ENCODE results near the gene NRXN3. TPM values are rescaled to one million over a fixed set of nuclear protein-coding genes. Genes with fewer than 3 reads are reported as not detected.

Gene NRXN3
- total RNA-seq, 1 donor from 2014 or later: 18.0 TPM

DNA sequence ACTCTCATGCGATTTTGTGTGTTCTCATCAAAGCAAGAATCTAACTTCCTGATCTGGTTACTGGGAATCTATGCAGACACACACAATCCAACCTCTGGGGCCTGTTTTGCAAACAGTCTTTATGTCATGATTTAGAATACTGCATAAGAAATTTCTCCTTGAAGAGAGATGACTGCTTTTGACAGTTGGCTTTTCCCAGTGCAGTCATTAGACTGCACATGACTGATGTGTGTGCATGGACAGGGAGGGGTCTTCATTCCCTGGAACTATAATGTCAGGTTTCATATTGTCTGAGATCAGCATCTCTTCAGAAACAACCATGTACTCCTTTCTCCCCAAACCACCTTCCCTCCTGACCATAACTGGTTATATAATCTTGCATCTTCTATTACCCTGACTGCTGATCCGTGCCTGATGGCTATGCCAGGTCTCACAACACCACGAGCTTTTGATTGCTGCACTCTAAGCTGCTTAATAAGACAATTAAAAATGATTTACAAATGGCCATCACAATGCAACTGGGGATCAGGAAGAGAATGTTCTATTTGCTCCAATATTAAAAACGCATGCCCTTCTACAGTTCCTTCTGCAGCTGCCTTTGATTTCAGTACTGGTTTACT lies 995.4 kb downstream of the NRXN3 start:
- H3K27ac ChIP-seq (ENCODE audit: low read depth, low read length): no peak overlapping the region
- no peaks in the 10 kb centered on the region for H3K4me1 Mint-ChIP-seq (ENCODE audit: low read depth, unreplicated experiment)
- no peak overlapping the region for H3K9ac ChIP-seq (ENCODE audit: low read length)
- no peak overlapping the region for H3K4me2 ChIP-seq (ENCODE audit: low read length)
- no peaks in the 10 kb centered on the region for H3K79me2 ChIP-seq (ENCODE audit: insufficient read depth, low read length)
- FAIRE-seq: no peak
- no peak overlapping the region for H3K4me3 ChIP-seq (ENCODE audit: insufficient read depth, low read depth, low read length)
- H3K4me1 ChIP-seq (ENCODE audit: insufficient read depth, low read length): no peaks in the 10 kb centered on the region
- H3K4me3 Mint-ChIP-seq (ENCODE audit: unreplicated experiment): no peak overlapping the region
- no peaks in the 10 kb centered on the region for H3K9me3 ChIP-seq (ENCODE audit: insufficient read depth, low read depth, low read length)
- DNase-seq (ENCODE audit: low read depth): no peak
- H4K20me1 ChIP-seq (ENCODE audit: insufficient read depth, low read length): no peaks in the 10 kb centered on the region
- H3K36me3 Mint-ChIP-seq (ENCODE audit: low read depth, unreplicated experiment): no peaks in the 10 kb centered on the region
- no peaks in the 10 kb centered on the region for H3K9me3 Mint-ChIP-seq (ENCODE audit: unreplicated experiment)
- no peaks in the 10 kb centered on the region for H3K27me3 ChIP-seq (ENCODE audit: insufficient read depth, low read length)
- no peak overlapping the region for H2AFZ ChIP-seq (ENCODE audit: low read depth, low read length)
- no peak for TF ChIP-seq EZH2 (IDR thresholded peaks at IDR 0.05; ENCODE audit: insufficient read depth, low read length)
- no peak for TF ChIP-seq CTCF (IDR thresholded peaks at IDR 0.05; ENCODE audit: insufficient read depth, low read depth, low read length)
- no peaks in the 10 kb centered on the region for H3K36me3 ChIP-seq (ENCODE audit: insufficient read depth, low read length)
- no peaks in the 10 kb centered on the region for H3K27me3 Mint-ChIP-seq (ENCODE audit: low read depth, unreplicated experiment)
- no peak overlapping the region for H3K27ac Mint-ChIP-seq (ENCODE audit: unreplicated experiment)

GRCh38 chr14:79166171-79166570 lies 996.0 kb downstream of the NRXN3 start:
- no peak overlapping the region for H2AFZ ChIP-seq (ENCODE audit: low read depth, low read length)
- H3K9me3 ChIP-seq (ENCODE audit: insufficient read depth, low read depth, low read length): no peaks in the 10 kb centered on the region
- no peaks in the 10 kb centered on the region for H3K79me2 ChIP-seq (ENCODE audit: insufficient read depth, low read length)
- H3K27ac ChIP-seq (ENCODE audit: low read depth, low read length): no peak overlapping the region
- FAIRE-seq (no peak), DNase-seq (ENCODE audit: low read depth) (no peak)
- no peaks in the 10 kb centered on the region for H3K9me3 Mint-ChIP-seq (ENCODE audit: unreplicated experiment)
- no peak overlapping the region for H3K4me3 ChIP-seq (ENCODE audit: insufficient read depth, low read depth, low read length)
- H4K20me1 ChIP-seq (ENCODE audit: insufficient read depth, low read length): no peaks in the 10 kb centered on the region
- no peak for TF ChIP-seq EZH2 (IDR thresholded peaks at IDR 0.05; ENCODE audit: insufficient read depth, low read length)
- no peak for TF ChIP-seq CTCF (IDR thresholded peaks at IDR 0.05; ENCODE audit: insufficient read depth, low read depth, low read length)
- no peaks in the 10 kb centered on the region for H3K27me3 Mint-ChIP-seq (ENCODE audit: low read depth, unreplicated experiment)
- no peaks in the 10 kb centered on the region for H3K36me3 Mint-ChIP-seq (ENCODE audit: low read depth, unreplicated experiment)
- H3K4me1 ChIP-seq (ENCODE audit: insufficient read depth, low read length): no peaks in the 10 kb centered on the region
- H3K4me1 Mint-ChIP-seq (ENCODE audit: low read depth, unreplicated experiment): no peaks in the 10 kb centered on the region
- no peaks in the 10 kb centered on the region for H3K27me3 ChIP-seq (ENCODE audit: insufficient read depth, low read length)
- H3K9ac ChIP-seq (ENCODE audit: low read length): no peak overlapping the region
- no peaks in the 10 kb centered on the region for H3K36me3 ChIP-seq (ENCODE audit: insufficient read depth, low read length)
- H3K27ac Mint-ChIP-seq (ENCODE audit: unreplicated experiment): no peak overlapping the region
- H3K4me3 Mint-ChIP-seq (ENCODE audit: unreplicated experiment): no peak overlapping the region
- no peak overlapping the region for H3K4me2 ChIP-seq (ENCODE audit: low read length)

DNA sequence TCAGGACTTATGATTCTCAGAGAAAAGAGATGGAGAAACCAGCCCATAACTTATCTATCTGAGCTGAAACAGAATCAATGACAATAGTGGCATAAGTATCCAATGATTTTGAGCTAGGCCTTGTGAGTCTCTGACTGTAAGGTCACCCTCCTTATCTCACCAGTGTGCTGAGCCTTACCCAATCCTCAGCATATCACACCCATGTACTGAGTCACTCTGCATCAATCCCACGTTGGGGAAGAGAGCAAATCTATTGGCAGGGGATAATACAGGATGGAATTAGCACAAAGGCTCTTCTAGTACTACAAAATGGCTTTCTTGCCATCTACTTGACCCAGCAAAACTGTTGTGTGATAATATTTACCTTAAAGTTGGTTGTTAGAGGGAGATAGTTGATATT lies 997.8 kb downstream of the NRXN3 start:
- H3K4me1 Mint-ChIP-seq (ENCODE audit: low read depth, unreplicated experiment): no peaks in the 10 kb centered on the region
- no peak for TF ChIP-seq CTCF (IDR thresholded peaks at IDR 0.05; ENCODE audit: insufficient read depth, low read depth, low read length)
- no peak for TF ChIP-seq EZH2 (IDR thresholded peaks at IDR 0.05; ENCODE audit: insufficient read depth, low read length)
- H3K79me2 ChIP-seq (ENCODE audit: insufficient read depth, low read length): no peaks in the 10 kb centered on the region
- H3K27ac ChIP-seq (ENCODE audit: low read depth, low read length): no peak overlapping the region
- no peak overlapping the region for H3K4me3 Mint-ChIP-seq (ENCODE audit: unreplicated experiment)
- no peaks in the 10 kb centered on the region for H3K4me1 ChIP-seq (ENCODE audit: insufficient read depth, low read length)
- no peaks in the 10 kb centered on the region for H3K36me3 Mint-ChIP-seq (ENCODE audit: low read depth, unreplicated experiment)
- H3K9me3 Mint-ChIP-seq (ENCODE audit: unreplicated experiment): no peaks in the 10 kb centered on the region
- no peaks in the 10 kb centered on the region for H3K27me3 Mint-ChIP-seq (ENCODE audit: low read depth, unreplicated experiment)
- H3K9ac ChIP-seq (ENCODE audit: low read length): no peak overlapping the region
- H3K27me3 ChIP-seq (ENCODE audit: insufficient read depth, low read length): no peaks in the 10 kb centered on the region
- H4K20me1 ChIP-seq (ENCODE audit: insufficient read depth, low read length): no peaks in the 10 kb centered on the region
- no peak overlapping the region for H3K4me3 ChIP-seq (ENCODE audit: insufficient read depth, low read depth, low read length)
- no peak overlapping the region for H3K4me2 ChIP-seq (ENCODE audit: low read length)
- no peak for DNase-seq (ENCODE audit: low read depth)
- no peaks in the 10 kb centered on the region for H3K9me3 ChIP-seq (ENCODE audit: insufficient read depth, low read depth, low read length)
- no peak overlapping the region for H2AFZ ChIP-seq (ENCODE audit: low read depth, low read length)
- FAIRE-seq: no peak
- no peaks in the 10 kb centered on the region for H3K36me3 ChIP-seq (ENCODE audit: insufficient read depth, low read length)
- no peak overlapping the region for H3K27ac Mint-ChIP-seq (ENCODE audit: unreplicated experiment)

Data from astrocyte (in vitro differentiated cells and primary cell).